Fibroblast of peridontal ligament (primary cell): ENCODE measurements around the gene LRRC74B.

Experiments
- DNase-seq: peaks from one replicate; pipeline ENCODE4 v3.0.0-alpha.2; 2010; ENCODE audit errors: extremely low read depth

LRRC74B gene

GRCh38 chr22:21103633-21104032 lies 57.9 kb downstream of the LRRC74B start:
- DNase-seq, result no peak

DNA sequence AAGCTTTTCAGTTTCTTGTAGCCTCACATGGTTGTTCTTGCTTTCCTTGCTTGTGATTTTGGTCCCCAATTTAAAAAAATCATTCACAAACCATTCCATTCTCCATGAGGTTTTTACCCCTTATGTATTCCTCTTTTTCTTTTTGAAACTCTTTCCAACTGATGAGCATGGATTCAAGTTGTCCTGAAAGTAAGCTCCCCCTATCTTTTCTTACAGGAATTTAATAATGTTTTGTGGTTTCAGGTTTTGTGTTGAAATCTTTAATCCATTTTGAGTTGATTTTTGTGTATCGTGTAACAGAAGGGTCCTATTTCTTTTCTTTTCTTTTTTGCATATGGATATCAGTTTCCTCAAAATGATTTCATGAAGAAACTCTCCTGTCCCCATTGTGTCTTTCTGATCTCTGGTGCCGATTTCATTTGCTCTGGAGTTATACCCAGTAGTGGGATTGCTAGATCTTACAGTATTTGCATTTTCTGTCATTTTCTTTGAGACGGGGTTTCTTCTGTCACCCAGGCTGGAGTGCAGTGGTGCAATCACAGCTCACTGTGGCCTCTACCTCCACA lies 58.5 kb downstream of the LRRC74B start:
- DNase-seq, result no peak

DNA sequence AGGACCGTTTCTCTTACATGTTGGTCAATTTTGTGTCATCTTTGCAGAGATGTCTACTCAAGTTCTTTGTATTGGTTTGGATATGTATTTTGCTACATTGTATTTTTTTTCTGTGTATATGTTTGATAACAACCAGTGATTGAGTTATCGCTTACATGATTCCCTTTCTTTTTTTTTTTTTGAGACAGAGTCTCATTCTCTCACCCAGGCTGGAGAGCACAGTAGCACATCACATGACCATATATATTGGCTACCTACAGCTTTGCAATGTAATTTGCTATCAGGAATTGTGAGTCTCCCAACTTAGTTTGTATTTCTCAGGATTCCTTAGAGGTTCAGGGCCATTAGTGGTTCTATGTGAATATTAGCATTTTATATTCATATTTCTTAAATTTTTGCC lies 59.5 kb downstream of the LRRC74B start:
- no peak for DNase-seq

DNA sequence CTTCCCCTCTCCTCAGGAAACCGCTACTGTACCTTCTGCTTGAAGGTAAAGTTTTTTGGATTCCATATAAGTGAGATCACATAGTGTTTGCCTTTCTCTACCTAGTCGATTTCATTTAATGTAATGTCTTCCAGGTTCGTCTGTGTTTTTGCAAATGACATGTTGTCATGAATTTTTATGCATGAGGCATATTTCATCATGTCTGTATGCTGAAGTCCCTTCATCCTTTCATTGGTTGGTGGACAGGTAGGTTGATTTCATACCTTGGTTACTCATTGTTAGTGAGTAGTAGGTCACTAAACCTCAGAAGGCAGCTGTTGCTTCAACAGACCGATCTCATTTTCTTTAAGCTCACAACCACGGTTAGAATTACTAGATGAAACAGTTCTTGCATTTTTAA lies 60.3 kb downstream of the LRRC74B start:
- DNase-seq, result no peak

DNA sequence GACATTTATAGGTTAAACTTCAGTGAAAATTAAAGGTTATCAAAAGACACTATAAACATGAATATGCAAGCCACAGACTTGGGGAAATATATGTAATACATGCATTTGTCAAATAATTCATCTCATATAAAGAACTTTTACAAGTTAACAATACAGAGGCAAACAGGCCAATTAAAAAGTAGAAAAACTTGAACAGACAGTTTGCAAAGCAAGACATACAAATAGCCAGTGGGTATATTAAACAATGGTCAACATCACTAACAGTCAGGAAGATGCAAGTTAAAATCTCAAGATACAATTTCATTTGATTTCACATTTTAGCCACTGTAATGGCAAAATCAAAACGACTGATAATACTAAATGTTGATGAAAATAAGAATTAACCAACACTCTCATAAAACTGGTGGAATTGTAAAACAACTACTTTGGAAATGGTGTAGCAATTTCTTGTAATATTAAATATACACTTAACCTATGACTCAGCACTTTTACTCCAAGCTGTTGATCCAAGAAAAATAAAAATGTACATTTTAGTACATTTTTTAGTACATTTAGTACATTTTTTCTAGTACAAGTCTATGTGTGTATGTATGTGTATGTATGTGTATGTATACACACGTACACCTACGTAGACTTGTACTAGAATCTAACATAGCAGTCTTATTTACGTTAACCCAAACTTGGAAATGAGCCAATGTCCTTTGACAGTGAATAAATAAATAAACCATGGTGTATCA lies 62.8 kb downstream of the LRRC74B start:
- DNase-seq, result no peak
